NCI-H2081 treated with DMSO at 0.1 percent for 48 hours (cell line): Measurements from ENCODE around the gene RHBDD1.

Experiments
- DNase-seq: peaks from one replicate; lab custom pipeline; 2025; lab: John Stamatoyannopoulos, UW

Gene RHBDD1

GRCh38 chr2:226887940-226888339 lies 52.1 kb downstream of the RHBDD1 start:
- no peak for DNase-seq

- DNase-seq = no peak
Observed at GRCh38 chr2:226888378-226888965, 52.6 kb downstream of the RHBDD1 start.

DNA sequence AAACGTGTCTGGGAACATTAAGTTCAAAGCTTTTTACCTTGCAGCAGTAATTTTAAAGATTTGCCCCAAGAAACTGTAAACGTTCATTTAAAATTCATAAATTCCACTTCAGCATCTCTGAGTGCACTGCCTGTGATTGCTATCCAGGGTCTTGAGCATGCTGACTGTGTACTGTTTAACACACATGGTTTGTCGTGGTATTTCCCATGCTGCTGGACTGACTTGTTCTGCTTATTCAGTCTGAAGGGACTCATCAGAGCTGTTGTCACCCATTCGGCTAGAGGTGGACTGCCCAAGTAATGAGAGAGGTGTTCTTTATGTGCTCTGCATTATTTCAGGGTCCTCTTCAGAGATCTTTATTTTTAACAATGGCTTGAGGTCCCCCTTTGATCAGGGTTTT lies 53.1 kb downstream of the RHBDD1 start:
- DNase-seq = no peak

DNA sequence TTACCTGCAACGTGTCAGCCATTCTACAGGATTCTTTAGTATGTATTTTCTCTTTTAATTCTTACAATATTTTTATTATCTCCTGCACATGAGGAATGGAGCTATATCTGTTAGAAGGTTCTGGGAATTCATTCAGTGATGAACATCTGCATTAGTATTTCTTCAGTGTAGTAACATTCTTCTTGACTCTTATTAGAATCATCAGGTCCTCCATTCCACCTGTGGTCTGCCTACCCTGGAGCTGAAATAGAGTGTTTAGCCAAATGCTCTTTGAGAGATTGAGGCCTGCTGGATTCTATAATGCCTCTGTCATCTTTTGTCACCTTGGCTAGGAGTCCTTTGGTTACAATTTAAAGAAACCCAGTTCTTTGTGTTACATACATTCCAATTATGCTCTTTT lies 54.4 kb downstream of the RHBDD1 start:
- no peak for DNase-seq

DNA sequence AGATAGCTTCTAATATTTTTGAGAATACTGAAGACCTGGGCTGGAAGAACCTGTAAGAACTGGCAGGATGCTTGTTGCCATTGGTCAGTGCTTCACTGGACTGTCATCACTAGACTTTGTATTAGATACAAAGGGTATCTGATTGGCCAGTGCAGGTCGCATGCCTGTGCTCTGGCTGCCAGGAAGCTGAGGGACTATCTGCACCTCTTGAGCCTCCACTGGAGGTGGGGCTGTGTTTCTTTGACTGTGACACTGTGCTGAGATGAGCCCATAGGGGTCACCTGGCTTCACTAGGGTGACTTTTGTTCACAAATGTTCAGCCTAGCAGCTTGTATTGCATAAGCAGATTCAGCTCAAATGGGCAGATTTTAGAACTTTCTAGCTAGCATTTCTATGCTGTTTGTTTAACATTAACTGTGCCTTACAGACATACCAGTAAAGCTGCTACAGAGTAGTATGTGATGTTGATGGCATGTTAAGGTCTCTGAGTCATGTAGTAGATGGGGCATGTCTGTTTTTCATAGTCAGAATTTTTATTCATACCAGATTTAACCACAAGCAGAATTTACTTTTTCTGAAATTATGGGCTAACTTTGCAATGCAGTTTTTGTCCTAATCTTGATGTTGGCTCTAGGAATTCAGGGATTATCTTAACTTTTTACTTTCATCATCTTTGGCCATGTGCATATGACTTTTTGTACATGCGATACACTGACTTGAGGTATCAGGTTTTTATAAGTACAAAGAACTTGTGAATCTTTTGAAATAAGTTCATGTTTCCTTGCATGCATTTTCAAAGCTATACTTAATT lies 56.1 kb downstream of the RHBDD1 start:
- no peak for DNase-seq

GRCh38 chr2:226892729-226893128 lies 56.9 kb downstream of the RHBDD1 start:
- DNase-seq = no peak

DNA sequence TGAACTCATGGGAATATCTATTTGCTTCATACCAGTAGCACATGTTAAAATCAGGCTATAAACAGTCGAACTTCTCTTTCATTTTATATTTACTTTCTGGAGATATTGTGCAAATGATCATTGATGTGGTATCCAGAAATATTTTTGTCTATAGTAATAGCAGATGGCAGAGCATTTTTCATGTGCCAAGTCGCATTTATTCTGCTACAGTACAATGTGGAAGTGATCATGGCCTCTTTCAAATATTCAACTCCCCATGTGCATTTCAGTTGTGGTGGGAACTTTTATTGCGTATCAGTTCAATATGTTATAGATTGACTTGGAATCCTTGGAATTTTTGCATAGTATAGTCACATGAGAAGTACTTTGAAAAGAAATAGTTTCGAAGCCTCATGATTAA lies 57.4 kb downstream of the RHBDD1 start:
- no peak for DNase-seq

- no peak for DNase-seq
Observed at GRCh38 chr2:226894752-226895151, 58.9 kb downstream of the RHBDD1 start.

DNA sequence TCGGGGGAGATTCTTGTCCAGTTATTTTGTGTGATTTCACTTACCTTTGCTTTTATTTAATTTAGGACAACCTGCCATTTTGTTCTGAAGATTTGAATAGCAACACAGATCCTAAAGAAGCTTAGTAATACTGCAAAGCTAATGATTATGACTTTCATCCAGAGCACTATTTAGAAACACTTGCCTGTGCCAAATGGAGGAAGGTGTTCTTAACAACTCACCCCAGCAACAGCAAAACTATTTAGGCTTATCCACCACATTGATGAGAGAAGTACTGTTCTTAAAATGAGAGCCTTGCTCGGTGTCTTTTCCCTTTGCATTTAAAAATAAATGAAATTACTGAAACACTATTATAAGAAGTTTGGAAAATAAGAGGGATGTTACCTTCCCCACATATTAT lies 59.7 kb downstream of the RHBDD1 start:
- DNase-seq = no peak

- no peak for DNase-seq
Observed at GRCh38 chr2:226898121-226898520, 62.3 kb downstream of the RHBDD1 start.

- DNase-seq = no peak
Observed at GRCh38 chr2:226898897-226899296, 63.0 kb downstream of the RHBDD1 start.

DNA sequence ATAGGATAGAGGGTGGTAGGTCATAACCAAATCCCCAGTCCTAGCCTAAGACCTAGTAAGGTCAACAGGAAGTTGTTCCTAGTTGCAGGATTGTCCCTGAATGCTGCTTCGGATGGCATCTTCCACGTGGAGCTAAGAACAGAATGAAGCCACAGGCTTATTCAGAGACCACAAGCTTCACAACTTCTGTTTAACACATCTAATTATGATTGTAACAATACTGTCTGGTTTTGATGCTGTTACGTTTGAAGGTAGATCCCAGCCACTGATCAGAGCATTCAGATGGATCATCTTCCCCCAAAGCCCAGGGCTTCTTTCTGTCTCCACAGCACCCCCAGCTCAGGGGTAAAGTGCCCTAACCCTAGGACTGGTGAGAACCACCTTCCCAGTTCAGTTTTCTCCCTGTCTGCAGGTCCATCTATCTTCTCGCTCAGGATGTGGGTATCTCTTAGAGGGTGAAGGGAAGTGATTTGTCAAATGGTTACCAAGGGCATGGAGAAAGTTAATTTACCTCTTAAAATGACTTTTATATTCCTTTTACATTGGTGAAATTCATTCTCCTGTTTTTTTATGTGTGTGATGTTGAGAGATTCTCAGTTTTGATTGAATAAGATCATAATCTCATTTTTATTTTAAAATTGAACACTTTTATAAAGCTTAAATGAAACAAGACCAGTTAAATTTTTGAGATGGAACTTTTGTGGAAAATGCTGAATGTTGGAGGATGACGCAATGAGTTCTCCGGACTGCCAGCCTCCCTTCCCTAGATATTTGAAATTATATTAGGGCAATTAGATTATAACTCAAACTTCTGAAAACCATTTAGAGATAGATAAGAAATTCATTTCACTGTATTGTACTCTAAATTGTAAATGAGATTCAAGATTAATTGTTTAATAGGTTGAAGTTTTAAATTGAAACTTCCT lies 66.5 kb downstream of the RHBDD1 start:
- no peak for DNase-seq

DNA sequence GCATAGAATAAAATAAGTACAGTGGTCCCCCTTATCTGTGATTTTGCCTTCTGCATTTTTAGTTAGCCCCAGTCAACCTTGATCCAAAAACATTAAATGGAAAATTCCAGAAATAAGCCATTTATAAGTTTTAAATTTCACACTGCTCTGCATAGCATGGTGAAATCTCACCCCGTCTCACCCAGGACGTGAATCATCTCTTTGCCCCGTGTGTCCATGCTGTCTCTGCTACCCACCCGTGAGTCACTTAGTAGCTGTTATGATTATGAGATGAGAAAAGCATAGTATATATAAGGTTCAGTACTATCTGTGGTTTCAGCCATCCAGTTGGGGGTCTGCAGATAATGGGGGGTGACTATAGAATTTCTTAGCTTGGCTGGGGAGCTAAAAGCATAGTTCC lies 67.3 kb downstream of the RHBDD1 start:
- DNase-seq = no peak

GRCh38 chr2:226904592-226904991 lies 68.7 kb downstream of the RHBDD1 start:
- no peak for DNase-seq

DNA sequence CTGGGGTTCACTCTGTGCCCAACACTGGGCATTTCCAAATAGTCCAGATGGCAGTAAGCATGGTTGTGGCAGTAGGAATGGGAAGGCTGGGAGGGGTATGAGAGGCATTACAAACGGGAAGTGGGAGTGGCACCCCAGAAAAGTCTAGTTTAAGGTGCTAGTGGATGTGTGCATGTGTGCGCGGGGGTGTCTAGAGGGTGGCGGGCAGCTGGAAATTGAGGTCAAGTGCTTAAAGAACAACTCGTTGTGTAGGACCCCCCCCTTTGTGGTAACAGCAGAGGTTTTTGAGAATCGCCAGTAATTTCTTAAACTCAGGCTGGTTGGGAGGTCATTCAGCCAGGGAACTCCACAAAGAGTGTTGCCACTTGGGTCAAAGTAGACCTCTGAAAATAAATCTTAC lies 69.9 kb downstream of the RHBDD1 start:
- no peak for DNase-seq

DNA sequence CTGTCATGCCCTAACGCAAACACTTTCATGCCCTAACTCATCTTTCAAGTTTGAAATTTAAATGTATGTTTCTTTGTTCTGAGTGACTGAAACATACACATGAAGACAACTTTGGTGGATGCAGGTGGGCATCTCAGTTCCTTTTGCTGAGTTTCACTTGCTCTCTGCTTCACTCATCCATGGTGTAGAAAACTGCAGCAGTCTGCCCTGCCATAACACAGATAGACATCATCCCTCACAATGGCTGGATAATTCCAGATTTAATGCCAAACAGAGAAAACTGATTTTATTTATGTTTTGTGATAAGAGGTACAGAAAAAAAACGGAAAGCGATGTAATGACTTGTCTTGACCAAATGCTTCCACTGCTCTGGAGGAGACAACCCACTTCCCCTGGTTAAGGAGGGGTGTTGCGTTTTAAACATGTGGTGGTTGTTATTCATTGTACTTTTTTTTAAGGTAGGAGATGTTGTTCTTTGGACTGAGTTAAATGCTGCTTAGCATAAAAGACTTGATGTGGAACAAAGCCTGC lies 70.4 kb downstream of the RHBDD1 start:
- DNase-seq = no peak

DNA sequence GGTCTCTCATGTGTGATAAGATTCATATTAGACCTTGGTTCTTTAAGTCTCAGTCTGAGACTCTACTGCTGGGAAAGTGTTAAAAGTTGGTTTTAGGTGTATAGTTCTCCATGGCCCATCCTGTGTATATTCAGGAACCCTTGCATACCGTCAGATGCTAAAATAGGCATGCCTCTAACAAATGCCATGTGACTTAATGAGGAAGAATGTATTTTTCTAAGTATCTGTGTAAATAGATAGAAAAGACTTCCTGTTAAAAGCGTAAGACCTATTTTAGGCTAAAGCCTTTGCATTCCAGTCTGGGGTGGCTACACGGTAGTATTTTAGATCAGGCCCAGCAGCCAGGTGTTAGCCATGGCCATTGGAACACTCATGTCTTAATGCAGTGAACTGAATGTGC lies 73.3 kb downstream of the RHBDD1 start:
- no peak for DNase-seq

- no peak for DNase-seq
Observed at GRCh38 chr2:226909836-226910235, 74.0 kb downstream of the RHBDD1 start.

GRCh38 chr2:226910384-226910783 lies 74.5 kb downstream of the RHBDD1 start:
- no peak for DNase-seq

- no peak for DNase-seq
Observed at GRCh38 chr2:226911932-226912331, 76.1 kb downstream of the RHBDD1 start.

DNA sequence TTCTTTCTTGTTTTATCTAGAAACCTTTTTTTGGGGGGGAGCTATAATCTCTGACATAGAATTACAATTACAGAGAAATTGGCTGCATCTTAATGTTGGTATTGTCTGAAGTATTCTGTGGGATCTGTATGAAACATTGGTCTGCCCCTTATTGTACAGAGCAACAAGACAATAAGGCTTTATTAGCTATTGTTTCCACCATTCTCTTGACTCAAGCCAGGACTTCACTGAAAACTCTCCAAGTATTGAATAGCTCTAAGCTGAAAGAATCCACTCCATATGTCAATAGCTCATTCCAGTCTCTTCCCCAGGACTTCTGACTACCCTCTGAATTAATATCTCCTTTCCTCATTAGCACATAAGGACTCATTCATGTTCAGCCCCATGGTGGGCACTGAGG lies 77.8 kb downstream of the RHBDD1 start:
- DNase-seq = no peak

GRCh38 chr2:226915846-226916360 lies 80.0 kb downstream of the RHBDD1 start:
- DNase-seq = no peak
